GM12872 (cell line): ENCODE data around the gene LGR5.

Experiments used
- CTCF ChIP-seq: IDR thresholded peaks from 3 replicates; pipeline ENCODE4 v1.5.1; 2011; ENCODE audit warnings: low read depth, mild to moderate bottlenecking, low read length, moderate library complexity; ENCODE audit not compliant: insufficient read depth

Gene LGR5

GRCh38 chr12:71576496-71576895, 136.9 kb downstream of the LGR5 start:
- no peak for TF ChIP-seq CTCF

- no peak for TF ChIP-seq CTCF
Observed at GRCh38 chr12:71578694-71579258, 139.2 kb downstream of the LGR5 start.

- no peak for TF ChIP-seq CTCF
Observed at GRCh38 chr12:71581206-71581605, 141.6 kb downstream of the LGR5 start.

GRCh38 chr12:71582925-71583324, 143.3 kb downstream of the LGR5 start:
- no peak for TF ChIP-seq CTCF

- no peak for TF ChIP-seq CTCF
Observed at GRCh38 chr12:71584356-71584755, 144.8 kb downstream of the LGR5 start.

GRCh38 chr12:71585218-71585617, 145.6 kb downstream of the LGR5 start:
- no peak for TF ChIP-seq CTCF

GRCh38 chr12:71587012-71587411, 147.4 kb downstream of the LGR5 start:
- TF ChIP-seq CTCF: no peak

GRCh38 chr12:71589478-71589881, 149.9 kb downstream of the LGR5 start:
- TF ChIP-seq CTCF: no peak
